Fibroblast of gingiva (primary cell): Measurements from ENCODE around the gene COL4A5.
"Not testable (repeated sequence)": the region's sequence is repeated elsewhere in the genome, so short reads cannot be mapped to it uniquely, and the experiment has no call there.

Experiments
- DNase-seq: peaks from one replicate; pipeline ENCODE4 v3.0.0-alpha.2; 2011; ENCODE audit warnings: low read depth

COL4A5 gene

GRCh38 chrX:108439426-108439942 is at the start of gene COL4A5:
Gene COL4A5 (plus strand): TSS chrX:108439838. CDS start chrX:108440126, 288 bp downstream.
- DNase-seq, result peak; percentile 89

GRCh38 chrX:108390976-108391717 is 48.5 kb upstream of the COL4A5 start:
- not testable (repeated sequence) for DNase-seq

GRCh38 chrX:108396188-108396891 is 43.3 kb upstream of the COL4A5 start:
- DNase-seq, result no peak

GRCh38 chrX:108396986-108397385 is 42.7 kb upstream of the COL4A5 start:
- no peak for DNase-seq

- peak; percentile 44 for DNase-seq
These were observed 41.8 kb upstream of the COL4A5 start for GRCh38 chrX:108397627-108398391.

- peak; percentile 75 for DNase-seq
These were observed 40.0 kb upstream of the COL4A5 start for GRCh38 chrX:108399418-108400165.

- DNase-seq, result no peak
These were observed 26.9 kb upstream of the COL4A5 start for GRCh38 chrX:108412783-108413182.

GRCh38 chrX:108415146-108415545 is 24.5 kb upstream of the COL4A5 start:
- DNase-seq, result no peak

GRCh38 chrX:108415891-108416290 is 23.7 kb upstream of the COL4A5 start:
- DNase-seq, result peak; percentile 46

- no peak for DNase-seq
These were observed 22.4 kb upstream of the COL4A5 start for GRCh38 chrX:108417257-108417656.

- DNase-seq, result no peak
These were observed 20.2 kb upstream of the COL4A5 start for GRCh38 chrX:108419401-108419800.

- no peak for DNase-seq
These were observed 19.2 kb upstream of the COL4A5 start for GRCh38 chrX:108420481-108420880.

GRCh38 chrX:108426262-108426661 is 13.4 kb upstream of the COL4A5 start:
- no peak for DNase-seq

GRCh38 chrX:108435261-108435660 is 4.4 kb upstream of the COL4A5 start:
- no peak for DNase-seq

GRCh38 chrX:108437349-108438109 is 2.1 kb upstream of the COL4A5 start:
- no peak for DNase-seq

- DNase-seq, result no peak
These were observed 1.5 kb upstream of the COL4A5 start, which contains the start of gene COL4A6 for GRCh38 chrX:108438110-108438623. Gene COL4A6 (minus strand): TSS chrX:108438422. CDS start chrX:108438196, 226 bp downstream.

GRCh38 chrX:108439961-108440696 is 491 bp downstream of the COL4A5 start:
- DNase-seq, result peak; percentile 3

- DNase-seq, result no peak
These were observed 3.3 kb downstream of the COL4A5 start for GRCh38 chrX:108442901-108443464.

- peak; percentile 9 for DNase-seq
These were observed 7.7 kb downstream of the COL4A5 start for GRCh38 chrX:108447303-108447702.

GRCh38 chrX:108453841-108454240 is 14.2 kb downstream of the COL4A5 start:
- no peak for DNase-seq
